NCI-H2029 treated with DMSO at 0.1 percent for 48 hours (cell line): Measurements from ENCODE around the gene ZMIZ1.

Experiments
- DNase-seq: peaks from one replicate; lab custom pipeline; 2025; lab: John Stamatoyannopoulos, UW

Gene ZMIZ1

GRCh38 chr10:79052291-79053080, 16.3 kb upstream of the ZMIZ1 start:
- no peak for DNase-seq

GRCh38 chr10:79053081-79053434, 15.7 kb upstream of the ZMIZ1 start:
- no peak for DNase-seq

GRCh38 chr10:79053481-79054202, 15.1 kb upstream of the ZMIZ1 start:
- DNase-seq = no peak

GRCh38 chr10:79054203-79055099, 14.3 kb upstream of the ZMIZ1 start:
- DNase-seq = no peak

- no peak for DNase-seq
These were observed 13.5 kb upstream of the ZMIZ1 start for GRCh38 chr10:79055100-79055782.

GRCh38 chr10:79055892-79056291, 12.9 kb upstream of the ZMIZ1 start:
- DNase-seq = no peak

GRCh38 chr10:79056361-79056735, 12.4 kb upstream of the ZMIZ1 start:
- no peak for DNase-seq

GRCh38 chr10:79056736-79057391, 11.9 kb upstream of the ZMIZ1 start:
- DNase-seq = no peak

- DNase-seq = no peak
These were observed 11.1 kb upstream of the ZMIZ1 start for GRCh38 chr10:79057481-79058275.

GRCh38 chr10:79058899-79059841, 9.6 kb upstream of the ZMIZ1 start:
- DNase-seq = no peak

- no peak for DNase-seq
These were observed 8.8 kb upstream of the ZMIZ1 start for GRCh38 chr10:79059859-79060379.

GRCh38 chr10:79060641-79061255, 8.0 kb upstream of the ZMIZ1 start:
- DNase-seq = no peak

GRCh38 chr10:79061441-79062315, 7.1 kb upstream of the ZMIZ1 start:
- DNase-seq = no peak

- DNase-seq = no peak
These were observed 5.7 kb upstream of the ZMIZ1 start for GRCh38 chr10:79063071-79063491.

- no peak for DNase-seq
These were observed 4.9 kb upstream of the ZMIZ1 start for GRCh38 chr10:79063661-79064492.

- DNase-seq = no peak
These were observed 3.6 kb upstream of the ZMIZ1 start for GRCh38 chr10:79065091-79065551.

- no peak for DNase-seq
These were observed 2.9 kb upstream of the ZMIZ1 start for GRCh38 chr10:79065853-79066252.
